Kidney capillary endothelial cell (primary cell): ENCODE results near the gene EPHA3.

Source experiments
- DNase-seq: peaks from one replicate; pipeline ENCODE4 v3.0.0-alpha.2; 2018; ENCODE audit warnings: low spot score

EPHA3 gene

GRCh38 chr3:89447243-89447642 is 339.8 kb downstream of the EPHA3 start:
- no peak for DNase-seq

GRCh38 chr3:89449086-89449485 is 341.7 kb downstream of the EPHA3 start:
- DNase-seq, result no peak

- no peak for DNase-seq
These were observed 344.6 kb downstream of the EPHA3 start for GRCh38 chr3:89452066-89452465.

GRCh38 chr3:89455240-89455639 is 347.8 kb downstream of the EPHA3 start:
- no peak for DNase-seq

- DNase-seq, result no peak
These were observed 360.5 kb downstream of the EPHA3 start for GRCh38 chr3:89467898-89468363.

GRCh38 chr3:89472101-89472500 is 364.7 kb downstream of the EPHA3 start:
- DNase-seq, result no peak

- DNase-seq, result no peak
These were observed 367.1 kb downstream of the EPHA3 start for GRCh38 chr3:89474333-89475130.

GRCh38 chr3:89488800-89489580 is 381.6 kb downstream of the EPHA3 start:
- no peak for DNase-seq

GRCh38 chr3:89490129-89490528 is 382.7 kb downstream of the EPHA3 start:
- no peak for DNase-seq

GRCh38 chr3:89494734-89495133 is 387.3 kb downstream of the EPHA3 start:
- no peak for DNase-seq

- no peak for DNase-seq
These were observed 396.5 kb downstream of the EPHA3 start for GRCh38 chr3:89503891-89504391.

- no peak for DNase-seq
These were observed 397.0 kb downstream of the EPHA3 start for GRCh38 chr3:89504432-89504831.

- no peak for DNase-seq
These were observed 399.2 kb downstream of the EPHA3 start for GRCh38 chr3:89506462-89507103.

GRCh38 chr3:89521328-89521727 is 413.9 kb downstream of the EPHA3 start:
- no peak for DNase-seq

- no peak for DNase-seq
These were observed 414.7 kb downstream of the EPHA3 start for GRCh38 chr3:89522155-89522554.

- DNase-seq, result no peak
These were observed 418.2 kb downstream of the EPHA3 start for GRCh38 chr3:89525609-89526008.

- DNase-seq, result no peak
These were observed 420.4 kb downstream of the EPHA3 start for GRCh38 chr3:89527736-89528305.
